GM21825 (cell line): Measurements from ENCODE around the gene ACLY.
"Not testable (repeated sequence)": the region's sequence is repeated elsewhere in the genome, so short reads cannot be mapped to it uniquely, and the experiment has no call there.

ENCODE experiments used
- ATAC-seq: cut with Tn5 transposase; IDR thresholded peaks from one replicate; pipeline ENCODE4 v1.9.1; 2021; ENCODE audit warnings: mild to moderate bottlenecking, moderate library complexity; ENCODE audit not compliant: unreplicated experiment

The ACLY gene

GRCh38 chr17:41836550-41837196 is 82.1 kb downstream of the ACLY start:
- ATAC-seq: no peak

GRCh38 chr17:41835800-41836549 is 82.8 kb downstream of the ACLY start, which contains the start of gene NT5C3B:
TSS of gene NT5C3B (minus strand) at chr17:41836232. CDS start at chr17:41836193, 39 bp downstream.
- peak; percentile 74 for ATAC-seq

DNA sequence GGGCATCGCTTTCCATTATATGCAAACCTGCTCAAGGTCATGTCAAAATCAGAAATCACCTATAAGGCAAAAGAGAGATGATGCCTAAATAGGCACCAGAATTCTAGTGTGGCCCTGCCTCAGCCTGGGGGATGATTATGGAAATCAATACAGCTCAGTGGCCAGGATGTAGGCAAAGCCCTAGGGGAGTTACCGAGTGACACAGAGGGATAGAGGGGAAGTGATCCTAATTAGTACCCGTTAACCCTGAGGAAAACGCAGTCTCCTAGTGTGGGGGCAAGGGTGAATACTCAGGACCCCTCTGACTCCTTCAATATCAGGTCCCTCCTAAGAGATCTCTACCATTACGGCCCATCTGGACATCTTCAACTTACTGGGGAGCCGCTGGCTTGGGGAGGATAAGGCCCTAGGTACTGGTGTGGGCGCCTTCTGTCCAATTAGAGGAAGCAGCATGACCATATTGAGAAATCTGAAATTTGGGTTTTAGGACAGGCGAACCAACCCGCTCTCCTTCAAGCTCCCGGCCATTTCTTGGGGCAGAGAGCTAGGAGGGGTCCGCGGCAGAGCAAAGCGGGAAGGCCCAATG is 83.4 kb downstream of the ACLY start:
- peak; percentile 23 for ATAC-seq

GRCh38 chr17:41829961-41830360 is 88.8 kb downstream of the ACLY start:
- ATAC-seq: not testable (repeated sequence)

- no peak for ATAC-seq
These were observed 93.4 kb downstream of the ACLY start for GRCh38 chr17:41825175-41825845.

DNA sequence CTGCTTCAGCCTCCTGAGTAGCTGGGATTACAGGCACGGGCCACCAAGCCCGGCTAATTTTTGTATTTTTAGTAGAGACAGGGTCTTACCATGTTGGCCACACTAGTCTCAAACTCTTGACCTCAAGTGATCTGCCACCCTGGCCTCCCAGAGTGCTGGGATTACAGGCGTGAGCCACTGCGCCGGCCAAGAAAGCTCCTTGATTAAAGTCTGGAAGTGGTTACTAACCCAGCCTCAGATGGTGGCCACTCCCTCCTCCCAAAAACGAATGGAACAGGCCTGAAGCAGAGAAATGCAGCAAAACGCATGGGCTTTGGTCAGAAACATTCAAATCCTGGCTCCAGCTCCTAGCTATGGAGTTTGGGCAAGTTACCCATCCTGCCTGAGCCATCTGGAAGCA is 94.7 kb downstream of the ACLY start:
- no peak for ATAC-seq

- ATAC-seq: no peak
These were observed 95.2 kb downstream of the ACLY start for GRCh38 chr17:41823580-41823979.

GRCh38 chr17:41823141-41823524 is 95.6 kb downstream of the ACLY start:
- no peak for ATAC-seq

DNA sequence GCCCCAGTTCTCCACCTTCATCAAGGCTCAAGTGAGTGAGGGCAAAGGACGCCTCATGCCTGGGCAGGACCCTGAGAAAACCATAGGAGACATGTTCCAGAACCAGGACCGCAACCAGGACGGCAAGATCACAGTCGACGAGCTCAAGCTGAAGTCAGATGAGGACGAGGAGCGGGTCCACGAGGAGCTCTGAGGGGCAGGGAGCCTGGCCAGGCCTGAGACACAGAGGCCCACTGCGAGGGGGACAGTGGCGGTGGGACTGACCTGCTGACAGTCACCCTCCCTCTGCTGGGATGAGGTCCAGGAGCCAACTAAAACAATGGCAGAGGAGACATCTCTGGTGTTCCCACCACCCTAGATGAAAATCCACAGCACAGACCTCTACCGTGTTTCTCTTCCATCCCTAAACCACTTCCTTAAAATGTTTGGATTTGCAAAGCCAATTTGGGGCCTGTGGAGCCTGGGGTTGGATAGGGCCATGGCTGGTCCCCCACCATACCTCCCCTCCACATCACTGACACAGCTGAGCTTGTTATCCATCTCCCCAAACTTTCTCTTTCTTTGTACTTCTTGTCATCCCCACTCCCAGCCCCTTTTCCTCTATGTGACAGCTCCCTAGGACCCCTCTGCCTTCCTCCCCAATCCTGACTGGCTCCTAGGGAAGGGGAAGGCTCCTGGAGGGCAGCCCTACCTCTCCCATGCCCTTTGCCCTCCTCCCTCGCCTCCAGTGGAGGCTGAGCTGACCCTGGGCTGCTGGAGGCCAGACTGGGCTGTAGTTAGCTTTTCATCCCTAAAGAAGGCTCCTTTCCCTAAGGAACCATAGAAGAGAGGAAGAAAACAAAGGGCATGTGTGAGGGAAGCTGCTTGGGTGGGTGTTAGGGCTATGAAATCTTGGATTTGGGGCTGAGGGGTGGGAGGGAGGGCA is 96.3 kb downstream of the ACLY start:
- no peak for ATAC-seq

DNA sequence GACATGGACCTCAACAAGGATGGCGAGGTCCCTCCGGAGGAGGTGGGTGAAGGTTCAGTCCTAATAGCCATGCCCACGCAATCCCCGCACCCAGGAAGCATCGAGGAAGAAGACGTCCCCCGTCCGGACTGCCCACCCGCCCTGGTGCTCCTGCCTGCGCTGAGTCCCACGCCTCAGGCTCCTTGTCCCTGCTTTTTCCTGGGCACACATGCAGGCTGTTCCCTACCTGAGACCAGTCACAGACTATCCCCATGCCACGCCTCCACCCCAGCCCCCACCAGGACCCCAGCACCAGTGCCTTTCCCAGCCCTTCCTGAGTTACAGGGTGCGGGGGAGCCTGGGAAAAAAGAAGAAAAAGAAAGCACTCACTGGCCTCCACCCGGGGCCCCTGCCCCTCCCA is 97.0 kb downstream of the ACLY start:
- ATAC-seq: no peak

- no peak for ATAC-seq
These were observed 100.7 kb downstream of the ACLY start for GRCh38 chr17:41818024-41818423.
